CD4-positive, alpha-beta T cell (primary cell): ENCODE data around the gene PIAS1. TPM values are rescaled to one million over a fixed set of nuclear protein-coding genes. Genes with fewer than 3 reads are reported as not detected.

Experiments used
- ATAC-seq: fragments of 200-7000 bp; cut with Tn5 transposase; one replicate; pipeline ENCODE4 v1.10.0; 2022; ENCODE audit warnings: mild to moderate bottlenecking; ENCODE audit not compliant: poor library complexity
- CTCF ChIA-PET: fragments of 350-600 bp; sonication (Branson Sonifier 250); formaldehyde crosslinking; loops from one replicate; lab custom pipeline; 2021; ENCODE audit warnings: antibody characterized with exemption, inconsistent platforms; lab: Charles Lee
- POLR2A ChIA-PET: fragments of 350-600 bp; sonication (Branson Sonifier 250); formaldehyde crosslinking; loops from one replicate; lab custom pipeline; 2021; ENCODE audit warnings: antibody characterized with exemption, inconsistent platforms; lab: Charles Lee
- DNase-seq, 14 experiments: peaks; one replicate each; pipeline ENCODE4 v3.0.0-alpha.2; 2013 to 2020; ENCODE audit warnings: mixed read lengths in 2 of 14
- H3K27ac ChIP-seq, 2 donors: one replicate each; pipeline versions ENCODE4 v1.5.1 to v1.7.0; 2013; ENCODE audit warnings: low read length in 2 of 2, low read depth in 1 of 2, mild to moderate bottlenecking in 1 of 2
- H3K27me3 ChIP-seq, 2 experiments: 1 replicate in 1 of 2; 2 replicates in 1 of 2; pipeline versions ENCODE4 v1.6.1 to v1.7.0; 2013; ENCODE audit warnings: low read length in 2 of 2, control low read depth in 1 of 2, mild to moderate bottlenecking in 1 of 2, moderate library complexity in 1 of 2; ENCODE audit not compliant: insufficient read depth in 2 of 2, control insufficient read depth in 1 of 2
- H3K36me3 ChIP-seq: one replicate; pipeline ENCODE4 v1.6.1; 2013; ENCODE audit warnings: low read length, control low read depth; ENCODE audit not compliant: insufficient read depth
- H3K4me1 ChIP-seq: one replicate; pipeline ENCODE4 v1.6.1; 2013; ENCODE audit warnings: low read length, control low read depth; ENCODE audit not compliant: insufficient read depth
- H3K4me3 ChIP-seq: one replicate; pipeline ENCODE4 v1.5.1; 2013; ENCODE audit warnings: mild to moderate bottlenecking, low read length, moderate library complexity
- H3K9me3 ChIP-seq, 2 experiments: 1 replicate in 1 of 2; 2 replicates in 1 of 2; pipeline versions ENCODE4 v1.6.1 to v1.7.0; 2013; ENCODE audit warnings: low read length in 2 of 2, mild to moderate bottlenecking in 2 of 2, control low read depth in 1 of 2, moderate library complexity in 1 of 2; ENCODE audit not compliant: control insufficient read depth in 1 of 2, insufficient read depth in 1 of 2
- H3K27ac Mint-ChIP-seq: one replicate; pipeline ENCODE4 v1.8.0; 2020; ENCODE audit warnings: mixed read lengths
- H3K27me3 Mint-ChIP-seq: one replicate; pipeline ENCODE4 v1.8.0; 2021; ENCODE audit warnings: mixed read lengths
- H3K36me3 Mint-ChIP-seq: one replicate; pipeline ENCODE4 v1.8.0; 2021; ENCODE audit warnings: low read depth, mixed read lengths
- H3K4me1 Mint-ChIP-seq: one replicate; pipeline ENCODE4 v1.8.0; 2021; ENCODE audit warnings: low read depth, mixed read lengths
- H3K4me3 Mint-ChIP-seq: one replicate; pipeline ENCODE4 v1.8.0; 2020; ENCODE audit warnings: mild to moderate bottlenecking, mixed read lengths
- H3K9me3 Mint-ChIP-seq: one replicate; pipeline ENCODE4 v1.8.0; 2020; ENCODE audit warnings: mixed read lengths
- CTCF ChIP-seq: fragments of 200-600 bp; IDR thresholded peaks from one replicate; pipeline ENCODE4 v1.8.0; 2022; ENCODE audit warnings: antibody characterized with exemption, mild to moderate bottlenecking
- intact Hi-C, 2 experiments: fragments of 100-400 bp; cut with DNase I in 1 of 2; cut with micrococcal nuclease in 1 of 2; formaldehyde crosslinking; loops; one replicate each; pipeline versions ENCODE4 v1.15.1 to v1.9.0; 2023 to 2025; cut with DNase I, micrococcal nuclease
- total RNA-seq, 174 experiments: library from RNA in 2 of 174; stranded (reverse) in 2 of 174; gene quantifications; one replicate each; pipeline ENCODE4 v1.2.3 and lab custom pipeline; 2021 to 2026

The PIAS1 gene
- total RNA-seq, 2 experiments from 2014 or later, result 73.1 to 74.8 TPM

GRCh38 chr15:68091743-68092142, 37.6 kb downstream of the PIAS1 start:
- ChIA-PET POLR2A (no interaction called here), CTCF (interaction anchor here (1.5 kb wide), 1 partner anchor 21 kb away, joined by 3 read pairs; no protein-coding TSS in a partner anchor)
- no peak overlapping the region for H3K4me3 ChIP-seq
- peaks cover 5 to 8% of the 10 kb centered on the region in 2 experiments for H3K9me3 ChIP-seq
- no peak overlapping the region for H3K27ac ChIP-seq
- no peak overlapping the region for H3K27ac Mint-ChIP-seq
- peaks cover 57% of the 10 kb centered on the region for H3K4me1 Mint-ChIP-seq
- no peaks in the 10 kb centered on the region for H3K4me1 ChIP-seq
- no peak for ATAC-seq
- H3K4me3 Mint-ChIP-seq, result no peak overlapping the region
- peaks cover 88% of the 10 kb centered on the region for H3K36me3 Mint-ChIP-seq
- intact Hi-C loops, result no loop called here
- H3K9me3 Mint-ChIP-seq, result peaks cover 5% of the 10 kb centered on the region
- H3K27me3 Mint-ChIP-seq, result no peaks in the 10 kb centered on the region
- TF ChIP-seq CTCF, result no peak
- DNase-seq, result no peak
- no peaks in the 10 kb centered on the region for H3K27me3 ChIP-seq
- H3K36me3 ChIP-seq, result peaks cover 37% of the 10 kb centered on the region

- Mint-ChIP-seq H3K4me1 (peaks cover 62% of the 10 kb centered on the region), H3K27ac (no peak overlapping the region), H3K9me3 (peaks cover 10% of the 10 kb centered on the region), H3K27me3 (no peaks in the 10 kb centered on the region), H3K36me3 (peaks cover 89% of the 10 kb centered on the region), H3K4me3 (no peak overlapping the region)
- no peak for TF ChIP-seq CTCF
- peaks cover 12% of the 10 kb centered on the region for H3K36me3 ChIP-seq
- ChIA-PET POLR2A (no interaction called here), CTCF (no interaction called here)
- peaks cover 9 to 13% of the 10 kb centered on the region in 2 experiments for H3K9me3 ChIP-seq
- H3K4me3 ChIP-seq, result no peak overlapping the region
- H3K27ac ChIP-seq, result no peak overlapping the region
- DNase-seq (no peak), ATAC-seq (no peak)
- intact Hi-C loops, result loop anchor here in 1 of 2 experiments (5.0 kb wide), 1 partner anchor 39 kb away; no protein-coding TSS in a partner anchor
- H3K27me3 ChIP-seq, result no peaks in the 10 kb centered on the region
- no peaks in the 10 kb centered on the region for H3K4me1 ChIP-seq
These were observed 42.0 kb downstream of the PIAS1 start for GRCh38 chr15:68096099-68096498.

- Mint-ChIP-seq H3K4me3 (no peak overlapping the region), H3K9me3 (peaks cover 10% of the 10 kb centered on the region)
These were observed 42.9 kb downstream of the PIAS1 start for GRCh38 chr15:68097029-68097428.

More at GRCh38 chr15:68097029-68097428, 42.9 kb downstream of the PIAS1 start:
- Histone ChIP-seq H3K27me3 (no peaks in the 10 kb centered on the region), H3K27ac (no peak overlapping the region), H3K36me3 (peaks cover 6% of the 10 kb centered on the region), H3K4me3 (no peak overlapping the region), H3K4me1 (no peaks in the 10 kb centered on the region), H3K9me3 (peaks cover 9 to 13% of the 10 kb centered on the region in 2 experiments)
- CTCF ChIA-PET, result no interaction called here
- H3K27ac Mint-ChIP-seq, result no peak overlapping the region
- peaks cover 94% of the 10 kb centered on the region for H3K36me3 Mint-ChIP-seq
- no peak for TF ChIP-seq CTCF
- ATAC-seq, result no peak
- intact Hi-C loops, result loop anchor here in 1 of 2 experiments (5.0 kb wide), 1 partner anchor 40 kb away; no protein-coding TSS in a partner anchor
- peaks cover 67% of the 10 kb centered on the region for H3K4me1 Mint-ChIP-seq
- POLR2A ChIA-PET, result interaction anchor here (0.7 kb wide), 1 partner anchor 20 kb away, joined by 3 read pairs; no protein-coding TSS in a partner anchor
- DNase-seq, result no peak
- H3K27me3 Mint-ChIP-seq, result no peaks in the 10 kb centered on the region
